ENCODE results near the gene NAT10. TPM values are rescaled to one million over a fixed set of nuclear protein-coding genes. Genes with fewer than 3 reads are reported as not detected.
"Not testable (repeated sequence)": the region's sequence is repeated elsewhere in the genome, so short reads cannot be mapped to it uniquely, and the experiment has no call there.

NAT10 gene
- total and polyA plus RNA-seq, 3 donors from 2014 or later = 47.7 to 50.5 (median 49.9) TPM

DNA sequence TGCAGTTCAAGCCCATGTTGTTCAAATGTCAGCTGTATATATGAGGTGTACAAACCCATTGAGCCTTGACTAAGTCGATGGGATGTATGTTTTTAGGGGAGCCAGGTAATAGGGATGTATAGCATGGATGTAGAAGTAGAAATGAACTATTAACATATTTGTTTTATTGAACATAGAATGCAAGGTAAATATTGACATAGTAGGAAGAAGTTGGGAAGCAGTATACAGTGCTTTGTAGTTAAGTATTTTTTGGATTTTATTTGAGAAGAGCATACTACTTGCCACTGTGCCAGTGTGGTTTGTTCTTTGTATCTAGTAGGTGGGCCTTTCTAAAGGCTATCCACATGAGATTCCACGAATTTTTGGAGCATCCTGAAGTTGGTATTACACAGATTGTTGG lies 20.8 kb upstream of the NAT10 start:
- TF ChIP-seq, protein P1, sequence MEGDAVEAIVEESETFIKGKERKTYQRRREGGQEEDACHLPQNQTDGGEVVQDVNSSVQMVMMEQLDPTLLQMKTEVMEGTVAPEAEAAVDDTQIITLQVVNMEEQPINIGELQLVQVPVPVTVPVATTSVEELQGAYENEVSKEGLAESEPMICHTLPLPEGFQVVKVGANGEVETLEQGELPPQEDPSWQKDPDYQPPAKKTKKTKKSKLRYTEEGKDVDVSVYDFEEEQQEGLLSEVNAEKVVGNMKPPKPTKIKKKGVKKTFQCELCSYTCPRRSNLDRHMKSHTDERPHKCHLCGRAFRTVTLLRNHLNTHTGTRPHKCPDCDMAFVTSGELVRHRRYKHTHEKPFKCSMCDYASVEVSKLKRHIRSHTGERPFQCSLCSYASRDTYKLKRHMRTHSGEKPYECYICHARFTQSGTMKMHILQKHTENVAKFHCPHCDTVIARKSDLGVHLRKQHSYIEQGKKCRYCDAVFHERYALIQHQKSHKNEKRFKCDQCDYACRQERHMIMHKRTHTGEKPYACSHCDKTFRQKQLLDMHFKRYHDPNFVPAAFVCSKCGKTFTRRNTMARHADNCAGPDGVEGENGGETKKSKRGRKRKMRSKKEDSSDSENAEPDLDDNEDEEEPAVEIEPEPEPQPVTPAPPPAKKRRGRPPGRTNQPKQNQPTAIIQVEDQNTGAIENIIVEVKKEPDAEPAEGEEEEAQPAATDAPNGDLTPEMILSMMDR (IDR thresholded peaks at IDR 0.05) = no peak
- no peak for TF ChIP-seq POLR2A (IDR thresholded peaks at IDR 0.05)
- peaks cover 5% of the 10 kb centered on the region for H3K36me3 ChIP-seq (ENCODE audit: low read depth, missing control alignments)
- H3K4me1 ChIP-seq = no peaks in the 10 kb centered on the region
- H3K9me3 ChIP-seq = no peaks in the 10 kb centered on the region
- no peak overlapping the region for H3K4me3 ChIP-seq
- 92 to 97% methylated on average over 2 of the region's 2 CpGs for WGBS, 2 donors
- no peak overlapping the region for H3K27ac ChIP-seq
- intact Hi-C loops (cut with DNase I; ENCODE audit: low total_unique reads) = no loop called here
- H3K27me3 ChIP-seq = no peaks in the 10 kb centered on the region
- no peak for DNase-seq

DNA sequence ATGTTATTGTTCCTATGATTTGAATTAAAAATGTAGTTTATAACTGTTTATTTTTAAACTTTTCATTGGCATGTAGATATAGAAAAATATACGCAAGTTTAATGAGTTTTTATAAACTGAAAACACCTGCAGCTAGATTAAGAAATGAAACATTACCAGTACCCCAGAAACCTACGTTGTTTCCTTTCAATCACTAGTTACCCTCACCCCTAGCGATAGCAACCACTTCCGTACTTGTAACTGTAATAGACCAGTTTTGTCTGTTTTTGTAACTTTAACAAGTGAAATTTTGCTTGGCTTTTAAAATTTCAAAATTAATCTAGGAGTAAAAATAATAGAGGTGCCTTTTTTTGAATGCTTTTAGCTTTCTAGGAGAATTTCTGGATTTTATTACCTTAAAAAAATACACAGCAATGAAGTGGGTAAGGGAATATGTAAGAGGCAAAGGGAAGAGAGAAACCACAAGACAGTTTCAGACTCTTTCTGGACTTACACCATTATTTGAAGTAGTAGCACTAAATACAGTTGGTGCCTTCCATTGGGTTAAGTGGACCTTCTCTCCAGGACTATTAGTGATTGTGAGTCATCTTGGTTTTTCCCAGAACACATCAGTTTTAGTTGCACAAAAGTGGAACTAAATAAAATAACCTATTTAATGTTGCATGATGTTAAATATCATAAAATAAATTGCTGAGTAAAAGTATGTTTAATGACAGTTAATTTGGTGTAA lies 18.7 kb upstream of the NAT10 start:
- peaks cover 5% of the 10 kb centered on the region for H3K36me3 ChIP-seq (ENCODE audit: low read depth, missing control alignments)
- no peaks in the 10 kb centered on the region for H3K4me1 ChIP-seq
- TF ChIP-seq, protein P1 (IDR thresholded peaks at IDR 0.05) = no peak
- no peak for TF ChIP-seq POLR2A (IDR thresholded peaks at IDR 0.05)

DNA sequence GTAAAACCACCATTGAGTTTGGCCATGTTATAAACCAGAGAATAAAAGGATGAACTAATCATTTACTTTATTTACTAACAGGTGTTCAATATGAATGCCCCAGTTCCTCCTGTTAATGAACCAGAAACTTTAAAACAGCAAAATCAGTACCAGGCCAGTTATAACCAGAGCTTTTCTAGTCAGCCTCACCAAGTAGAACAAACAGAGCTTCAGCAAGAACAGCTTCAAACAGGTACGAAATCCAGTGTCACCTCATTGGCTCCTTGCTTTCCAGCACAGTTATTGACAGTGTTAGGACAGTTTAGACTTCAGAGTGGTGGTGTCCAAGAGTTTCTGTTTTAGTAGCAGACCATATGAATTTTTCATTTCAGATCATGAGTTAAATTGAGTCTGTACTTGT lies 13.6 kb upstream of the NAT10 start:
- no peak for TF ChIP-seq POLR2A (IDR thresholded peaks at IDR 0.05)
- TF ChIP-seq, protein P1 (IDR thresholded peaks at IDR 0.05) = no peak
- 79 to 89% methylated on average over 1 of the region's 1 CpG for WGBS, 2 donors
- Histone ChIP-seq H3K9me3 (no peaks in the 10 kb centered on the region), H3K36me3 (ENCODE audit: low read depth, missing control alignments) (no peaks in the 10 kb centered on the region), H3K27ac (no peak overlapping the region), H3K27me3 (no peaks in the 10 kb centered on the region), H3K4me3 (no peak overlapping the region), H3K4me1 (no peaks in the 10 kb centered on the region)
- intact Hi-C loops (cut with DNase I; ENCODE audit: low total_unique reads) = no loop called here
- no peak for DNase-seq

More for the DNA sequence above, 18.7 kb upstream of the NAT10 start:
- 90 to 91% methylated on average over 4 of the region's 4 CpGs for WGBS, 2 donors
- Histone ChIP-seq H3K9me3 (no peaks in the 10 kb centered on the region), H3K27me3 (no peaks in the 10 kb centered on the region), H3K27ac (no peak overlapping the region), H3K4me3 (no peak overlapping the region)
- DNase-seq = no peak
- intact Hi-C loops (cut with DNase I; ENCODE audit: low total_unique reads) = no loop called here

DNA sequence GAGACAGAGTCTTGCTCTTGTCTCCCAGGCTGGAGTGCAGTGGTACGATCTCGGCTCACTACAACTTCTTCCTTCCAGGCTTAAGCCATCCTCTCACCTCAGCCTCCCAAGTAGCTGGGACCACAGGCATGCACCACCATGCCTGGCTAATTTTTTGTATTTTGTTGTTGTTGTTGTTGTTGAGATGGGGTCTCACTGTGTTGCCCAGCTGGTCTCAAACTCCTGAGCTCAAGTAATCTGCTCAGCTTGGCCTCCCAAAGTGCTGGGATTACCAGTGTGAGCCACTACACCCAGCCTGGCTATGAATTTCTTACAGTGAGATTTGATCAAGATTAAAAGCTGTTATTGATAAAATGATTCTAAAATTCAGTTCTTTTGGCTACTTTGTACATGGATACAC lies 10.5 kb upstream of the NAT10 start:
- H3K36me3 ChIP-seq (ENCODE audit: low read depth, missing control alignments); intact Hi-C loops (cut with DNase I; ENCODE audit: low total_unique reads): not testable (repeated sequence)

DNA sequence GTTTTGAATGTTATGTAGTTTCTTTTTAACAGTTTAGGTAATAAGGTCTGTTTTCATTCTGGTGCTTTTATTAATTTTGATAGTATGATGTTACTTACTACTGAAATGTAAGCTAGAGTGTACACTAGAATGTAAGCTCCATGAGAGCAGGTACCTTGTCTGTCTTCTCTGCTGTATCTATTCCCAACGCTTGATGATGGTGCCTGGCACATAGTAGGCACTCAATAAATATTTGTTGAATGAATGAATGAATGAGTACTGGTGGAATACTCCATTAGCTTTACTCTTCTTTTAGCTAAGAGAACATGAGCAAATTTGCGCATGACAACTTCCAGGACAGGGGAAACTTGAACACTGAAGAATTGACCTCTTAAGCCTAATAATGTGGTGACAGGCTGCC lies 6.6 kb upstream of the NAT10 start:
- Histone ChIP-seq H3K36me3 (ENCODE audit: low read depth, missing control alignments) (no peaks in the 10 kb centered on the region), H3K27me3 (no peaks in the 10 kb centered on the region), H3K27ac (no peak overlapping the region), H3K9me3 (no peaks in the 10 kb centered on the region), H3K4me1 (no peaks in the 10 kb centered on the region), H3K4me3 (no peak overlapping the region)
- intact Hi-C loops (cut with DNase I; ENCODE audit: low total_unique reads) = no loop called here
- DNase-seq = no peak
- 91 to 92% methylated on average over 2 of the region's 2 CpGs for WGBS, 2 donors
- no peak for TF ChIP-seq POLR2A (IDR thresholded peaks at IDR 0.05)
- TF ChIP-seq, protein P1 (IDR thresholded peaks at IDR 0.05) = no peak

More for the DNA sequence above, 10.5 kb upstream of the NAT10 start:
- not testable (repeated sequence) for H3K4me1 ChIP-seq, DNase-seq, H3K27me3 ChIP-seq, H3K27ac ChIP-seq, H3K4me3 ChIP-seq, H3K9me3 ChIP-seq
- 92 to 98% methylated on average over 2 of the region's 2 CpGs for WGBS, 2 donors
